Suprapubic skin (tissue), 3 donors: Measurements from ENCODE around the gene HOXC5.

Experiments
- CTCF ChIP-seq, 2 donors: fragments of 200-600 bp in 1 of 2; fragments of 450-650 bp in 1 of 2; sonication (generic) in 1 of 2; IDR thresholded peaks; one replicate each; pipeline ENCODE4 v1.5.1; 2016 to 2019; ENCODE audit warnings: antibody characterized with exemption in 2 of 2, mild to moderate bottlenecking in 1 of 2, moderate library complexity in 1 of 2
- POLR2AphosphoS5 ChIP-seq, 3 donors: sonication (generic); formaldehyde crosslinking; IDR thresholded peaks; one replicate each; pipeline ENCODE4 v1.6.1; 2017; ENCODE audit warnings: antibody characterized with exemption in 3 of 3

GRCh38 chr12:54020591-54021405 is 12.1 kb upstream of the HOXC5 start:
- TF ChIP-seq POLR2AphosphoS5 (IDR thresholded peaks at IDR 0.05) = no peak
- no peak for TF ChIP-seq CTCF (IDR thresholded peaks at IDR 0.05)
